PC-3 (cell line): ENCODE data around the gene FOXI1. TPM values are rescaled to one million over a fixed set of nuclear protein-coding genes. Genes with fewer than 3 reads are reported as not detected.

ENCODE experiments used
- ATAC-seq: fragments of 200-7000 bp; cut with Tn5 transposase; 2 replicates; pipeline ENCODE4 v1.9.1; 2020; ENCODE audit warnings: mild to moderate bottlenecking, moderate library complexity
- BruUV-seq: library from RNA; stranded (reverse); fragments of 400-500 nt; replicated peaks from 2 replicates; lab custom pipeline; 2021; lab: Mats Ljungman, UMichigan
- CTCF ChIA-PET: fragments of 300-600 bp; sonication (Branson Sonifier 250); formaldehyde crosslinking; loops from one replicate; lab custom pipeline; 2022; ENCODE audit warnings: antibody characterized with exemption; lab: Charles Lee
- POLR2A ChIA-PET: fragments of 300-600 bp; sonication (Branson Sonifier 250); formaldehyde crosslinking; loops from one replicate; lab custom pipeline; 2022; ENCODE audit warnings: antibody characterized with exemption; ENCODE audit not compliant: unreplicated experiment; lab: Charles Lee
- DNase-seq: peaks from one replicate; pipeline ENCODE4 v3.0.0-alpha.2; 2015
- H2AFZ ChIP-seq: fragments of 300-600 bp; sonication (generic); 2 replicates; pipeline ENCODE4 v1.6.0; 2016; ENCODE audit warnings: antibody characterized with exemption, low read length
- H3F3A ChIP-seq: fragments of 300-600 bp; sonication (generic); one replicate; pipeline ENCODE4 v1.6.0; 2017; ENCODE audit warnings: antibody characterized with exemption, low read length, control low read depth, mild to moderate bottlenecking; ENCODE audit not compliant: unreplicated experiment
- H3K27ac ChIP-seq: fragments of 300-600 bp; sonication (generic); 2 replicates; pipeline ENCODE4 v1.5.1; 2016; ENCODE audit warnings: mild to moderate bottlenecking, low read length
- H3K27me3 ChIP-seq: fragments of 300-600 bp; sonication (generic); 2 replicates; pipeline ENCODE4 v1.6.1; 2016; ENCODE audit warnings: low read length, mixed read lengths
- H3K36me3 ChIP-seq: fragments of 300-600 bp; sonication (generic); 2 replicates; pipeline ENCODE4 v1.6.1; 2016; ENCODE audit warnings: low read depth, mixed run types, low read length, mixed read lengths
- H3K4me1 ChIP-seq: fragments of 300-600 bp; sonication (generic); 2 replicates; pipeline ENCODE4 v1.5.1; 2016; ENCODE audit warnings: low read length; ENCODE audit not compliant: insufficient read depth
- H3K4me2 ChIP-seq: fragments of 300-600 bp; sonication (generic); 2 replicates; pipeline ENCODE4 v1.6.0; 2016; ENCODE audit warnings: low read length
- H3K4me3 ChIP-seq: fragments of 300-600 bp; sonication (generic); 2 replicates; pipeline ENCODE4 v1.5.1; 2016; ENCODE audit warnings: mild to moderate bottlenecking, low read length, mixed read lengths
- H3K79me2 ChIP-seq: fragments of 300-600 bp; sonication (generic); 2 replicates; pipeline ENCODE4 v1.6.1; 2017; ENCODE audit warnings: low read length, mixed read lengths
- H3K9ac ChIP-seq: fragments of 300-600 bp; sonication (generic); 2 replicates; pipeline ENCODE4 v1.6.0; 2016; ENCODE audit warnings: mild to moderate bottlenecking, low read length
- H3K9me2 ChIP-seq: fragments of 300-600 bp; sonication (generic); replicated peaks from 2 replicates; pipeline ENCODE4 v1.6.1; 2016; ENCODE audit warnings: mixed run types, low read length, mixed read lengths
- H3K9me3 ChIP-seq: fragments of 300-600 bp; sonication (generic); 2 replicates; pipeline ENCODE4 v1.6.1; 2016; ENCODE audit warnings: low read length, mixed read lengths
- H4K20me1 ChIP-seq: fragments of 300-600 bp; sonication (generic); 2 replicates; pipeline ENCODE4 v1.6.1; 2016; ENCODE audit warnings: low read length, mixed read lengths
- EZH2 ChIP-seq: fragments of 300-600 bp; sonication (generic); IDR thresholded peaks from one replicate; pipeline ENCODE4 v1.6.1; 2017; ENCODE audit warnings: antibody characterized with exemption, mild to moderate bottlenecking, low read length; ENCODE audit not compliant: unreplicated experiment
- EZH2phosphoT487 ChIP-seq: fragments of 300-600 bp; sonication (generic); IDR thresholded peaks from 2 replicates; pipeline ENCODE4 v1.6.1; 2018; ENCODE audit warnings: mild to moderate bottlenecking, antibody characterized with exemption, low read length, borderline replicate concordance
- intact Hi-C: fragments of 100-400 bp; cut with micrococcal nuclease; formaldehyde crosslinking; loops from 2 replicates; pipeline ENCODE4 v1.9.0; 2023
- total RNA-seq: library from RNA; depleted of rRNA; stranded (reverse); fragments of >200 nt; gene quantifications from 2 replicates; pipeline ENCODE4 v1.2.3, GENCODE V29; 2014
- TF ChIP-seq, protein P1 (sequence below): fragments of 300-600 bp; sonication (generic); conservative IDR thresholded peaks from 2 replicates; pipeline ENCODE4 v1.5.1; 2017; ENCODE audit warnings: antibody characterized with exemption, low read depth, mild to moderate bottlenecking, low read length

The FOXI1 gene
- total RNA-seq, 1 experiment from 2014 or later = not detected

DNA sequence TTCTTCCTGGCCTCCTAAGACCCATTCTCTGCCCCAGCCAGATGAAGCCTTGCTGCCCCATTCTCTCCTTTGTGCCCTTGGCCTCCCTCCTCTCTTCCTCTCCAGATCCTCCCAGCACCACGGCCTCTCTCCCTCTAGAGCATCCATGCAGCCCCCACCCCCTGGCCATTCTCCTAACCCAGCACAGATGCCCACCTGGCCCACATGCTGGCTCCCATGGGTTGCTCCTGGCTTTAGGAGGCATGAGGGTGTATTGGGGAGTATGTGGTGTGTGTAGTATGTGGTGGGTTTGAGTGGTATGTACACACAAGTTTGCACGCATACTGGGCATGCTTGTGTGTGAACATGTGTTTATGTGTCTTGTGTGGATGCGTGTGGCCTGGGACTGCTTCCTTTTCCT is 47.1 kb downstream of the FOXI1 start:
- DNase-seq = no peak
- H3K27me3 ChIP-seq = no peaks in the 10 kb centered on the region
- no peaks in the 10 kb centered on the region for H3K36me3 ChIP-seq
- H3K4me1 ChIP-seq = peaks cover 16% of the 10 kb centered on the region
- ChIA-PET CTCF (no interaction called here), POLR2A (no interaction called here)
- no peak overlapping the region for H2AFZ ChIP-seq
- no peaks in the 10 kb centered on the region for H3K9me2 ChIP-seq
- no peaks in the 10 kb centered on the region for H3F3A ChIP-seq
- no peak for TF ChIP-seq EZH2phosphoT487
- TF ChIP-seq EZH2 = no peak
- TF ChIP-seq, protein P1, sequence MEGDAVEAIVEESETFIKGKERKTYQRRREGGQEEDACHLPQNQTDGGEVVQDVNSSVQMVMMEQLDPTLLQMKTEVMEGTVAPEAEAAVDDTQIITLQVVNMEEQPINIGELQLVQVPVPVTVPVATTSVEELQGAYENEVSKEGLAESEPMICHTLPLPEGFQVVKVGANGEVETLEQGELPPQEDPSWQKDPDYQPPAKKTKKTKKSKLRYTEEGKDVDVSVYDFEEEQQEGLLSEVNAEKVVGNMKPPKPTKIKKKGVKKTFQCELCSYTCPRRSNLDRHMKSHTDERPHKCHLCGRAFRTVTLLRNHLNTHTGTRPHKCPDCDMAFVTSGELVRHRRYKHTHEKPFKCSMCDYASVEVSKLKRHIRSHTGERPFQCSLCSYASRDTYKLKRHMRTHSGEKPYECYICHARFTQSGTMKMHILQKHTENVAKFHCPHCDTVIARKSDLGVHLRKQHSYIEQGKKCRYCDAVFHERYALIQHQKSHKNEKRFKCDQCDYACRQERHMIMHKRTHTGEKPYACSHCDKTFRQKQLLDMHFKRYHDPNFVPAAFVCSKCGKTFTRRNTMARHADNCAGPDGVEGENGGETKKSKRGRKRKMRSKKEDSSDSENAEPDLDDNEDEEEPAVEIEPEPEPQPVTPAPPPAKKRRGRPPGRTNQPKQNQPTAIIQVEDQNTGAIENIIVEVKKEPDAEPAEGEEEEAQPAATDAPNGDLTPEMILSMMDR = no peak
- no peak overlapping the region for H3K4me2 ChIP-seq
- no peaks in the 10 kb centered on the region for H3K9me3 ChIP-seq
- ATAC-seq = no peak
- intact Hi-C loops = no loop called here
- no peak overlapping the region for H3K27ac ChIP-seq
- no peak overlapping the region for H3K4me3 ChIP-seq
- BruUV-seq = no TSS peak
- no peaks in the 10 kb centered on the region for H4K20me1 ChIP-seq
- H3K9ac ChIP-seq = no peak overlapping the region
- H3K79me2 ChIP-seq = no peaks in the 10 kb centered on the region

DNA sequence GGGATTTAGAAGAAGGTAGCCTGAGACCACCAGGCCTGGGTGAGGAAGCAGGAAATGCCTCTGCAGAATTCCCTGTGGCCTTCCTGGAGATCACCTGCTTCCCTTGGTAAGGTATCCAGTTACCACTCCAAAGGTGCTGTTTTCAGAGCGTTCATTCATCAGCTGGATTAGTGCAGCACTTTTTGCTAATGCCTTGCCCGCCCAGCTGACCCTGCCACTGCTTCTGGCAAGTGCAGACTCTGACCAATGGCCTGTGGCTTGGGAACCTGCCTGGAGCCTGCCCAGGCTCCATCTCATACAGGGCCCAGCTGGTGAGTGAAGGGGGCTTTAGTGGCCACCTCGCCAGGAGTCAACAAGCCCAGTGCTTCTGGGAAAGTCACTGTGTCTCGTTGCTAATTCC is 48.6 kb downstream of the FOXI1 start:
- CTCF ChIA-PET = no interaction called here
- intact Hi-C loops = no loop called here

DNA sequence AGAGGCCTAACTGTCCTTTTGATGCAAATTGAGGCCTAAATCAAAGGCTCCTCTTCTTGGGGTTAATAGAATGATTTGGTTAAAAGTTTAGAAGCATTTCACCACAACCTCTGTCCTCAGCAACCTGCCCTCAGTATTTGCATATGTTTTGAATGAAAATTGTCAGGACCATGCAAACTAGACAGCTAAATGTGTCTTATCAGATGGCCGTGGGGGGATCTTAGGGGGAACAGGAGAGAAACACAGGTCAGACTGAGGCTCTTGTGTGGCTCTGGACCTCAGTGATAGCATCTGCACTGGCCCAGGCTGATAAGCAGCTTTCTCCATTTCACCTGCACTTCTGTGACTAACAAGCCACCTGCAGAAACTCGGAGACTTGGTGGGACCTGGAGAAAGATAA is 49.0 kb downstream of the FOXI1 start:
- Histone ChIP-seq H3K36me3 (no peaks in the 10 kb centered on the region), H3K4me1 (peaks cover 16% of the 10 kb centered on the region), H2AFZ (no peak overlapping the region), H3K27ac (no peak overlapping the region), H3K9me2 (no peaks in the 10 kb centered on the region), H3K4me3 (no peak overlapping the region), H4K20me1 (no peaks in the 10 kb centered on the region), H3K27me3 (no peaks in the 10 kb centered on the region), H3F3A (no peaks in the 10 kb centered on the region), H3K9ac (no peak overlapping the region), H3K4me2 (no peak overlapping the region), H3K9me3 (no peaks in the 10 kb centered on the region), H3K79me2 (no peaks in the 10 kb centered on the region)
- TF ChIP-seq, protein P1 = no peak
- TF ChIP-seq EZH2 (no peak), EZH2phosphoT487 (no peak)
- intact Hi-C loops = no loop called here
- POLR2A ChIA-PET = no interaction called here
- DNase-seq (no peak), ATAC-seq (no peak)
- CTCF ChIA-PET = no interaction called here
- no TSS peak for BruUV-seq

More for the DNA sequence above, 48.6 kb downstream of the FOXI1 start:
- no peaks in the 10 kb centered on the region for H3K36me3 ChIP-seq
- no peaks in the 10 kb centered on the region for H4K20me1 ChIP-seq
- H3K9ac ChIP-seq = no peak overlapping the region
- no peak overlapping the region for H3K4me3 ChIP-seq
- H2AFZ ChIP-seq = no peak overlapping the region
- ATAC-seq = no peak
- H3K9me2 ChIP-seq = no peaks in the 10 kb centered on the region
- no peak overlapping the region for H3K4me2 ChIP-seq
- DNase-seq = no peak
- no TSS peak for BruUV-seq
- H3K9me3 ChIP-seq = no peaks in the 10 kb centered on the region
- H3K27me3 ChIP-seq = no peaks in the 10 kb centered on the region
- POLR2A ChIA-PET = no interaction called here
- no peaks in the 10 kb centered on the region for H3F3A ChIP-seq
- no peaks in the 10 kb centered on the region for H3K79me2 ChIP-seq
- TF ChIP-seq, protein P1 = no peak
- TF ChIP-seq EZH2 = no peak
- no peak for TF ChIP-seq EZH2phosphoT487
- H3K27ac ChIP-seq = no peak overlapping the region
- H3K4me1 ChIP-seq = peaks cover 16% of the 10 kb centered on the region
